Measurements from ENCODE around the gene PNLIPRP2. TPM values are rescaled to one million over a fixed set of nuclear protein-coding genes. Genes with fewer than 3 reads are reported as not detected.

The PNLIPRP2 gene
- total RNA-seq = not detected

- Histone ChIP-seq H3K27me3 (peaks cover 0 to 23% (median 0%) of the 10 kb centered on the region in 4 donors), H3K36me3 (no peaks in the 10 kb centered on the region), H3K4me1 (no peaks in the 10 kb centered on the region), H3K9me3 (no peaks in the 10 kb centered on the region), H3K4me3 (no peak within 1 kb of the TSS), H3K27ac (no peak within 1 kb of the TSS)
- intact Hi-C loops (cut with DNase I) = no loop called here
- DNase-seq = no peak
- WGBS, 2 donors = 75 to 83% methylated on average over 11 to 13 of the region's 20 CpGs
- TF ChIP-seq, protein P1, sequence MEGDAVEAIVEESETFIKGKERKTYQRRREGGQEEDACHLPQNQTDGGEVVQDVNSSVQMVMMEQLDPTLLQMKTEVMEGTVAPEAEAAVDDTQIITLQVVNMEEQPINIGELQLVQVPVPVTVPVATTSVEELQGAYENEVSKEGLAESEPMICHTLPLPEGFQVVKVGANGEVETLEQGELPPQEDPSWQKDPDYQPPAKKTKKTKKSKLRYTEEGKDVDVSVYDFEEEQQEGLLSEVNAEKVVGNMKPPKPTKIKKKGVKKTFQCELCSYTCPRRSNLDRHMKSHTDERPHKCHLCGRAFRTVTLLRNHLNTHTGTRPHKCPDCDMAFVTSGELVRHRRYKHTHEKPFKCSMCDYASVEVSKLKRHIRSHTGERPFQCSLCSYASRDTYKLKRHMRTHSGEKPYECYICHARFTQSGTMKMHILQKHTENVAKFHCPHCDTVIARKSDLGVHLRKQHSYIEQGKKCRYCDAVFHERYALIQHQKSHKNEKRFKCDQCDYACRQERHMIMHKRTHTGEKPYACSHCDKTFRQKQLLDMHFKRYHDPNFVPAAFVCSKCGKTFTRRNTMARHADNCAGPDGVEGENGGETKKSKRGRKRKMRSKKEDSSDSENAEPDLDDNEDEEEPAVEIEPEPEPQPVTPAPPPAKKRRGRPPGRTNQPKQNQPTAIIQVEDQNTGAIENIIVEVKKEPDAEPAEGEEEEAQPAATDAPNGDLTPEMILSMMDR (IDR thresholded peaks at IDR 0.05) = no peak
- no peak for TF ChIP-seq POLR2A (IDR thresholded peaks at IDR 0.05)
Measured at GRCh38 chr10:116620423-116621400, at the start of gene PNLIPRP2. Gene PNLIPRP2 (plus strand): TSS chr10:116620953.

DNA sequence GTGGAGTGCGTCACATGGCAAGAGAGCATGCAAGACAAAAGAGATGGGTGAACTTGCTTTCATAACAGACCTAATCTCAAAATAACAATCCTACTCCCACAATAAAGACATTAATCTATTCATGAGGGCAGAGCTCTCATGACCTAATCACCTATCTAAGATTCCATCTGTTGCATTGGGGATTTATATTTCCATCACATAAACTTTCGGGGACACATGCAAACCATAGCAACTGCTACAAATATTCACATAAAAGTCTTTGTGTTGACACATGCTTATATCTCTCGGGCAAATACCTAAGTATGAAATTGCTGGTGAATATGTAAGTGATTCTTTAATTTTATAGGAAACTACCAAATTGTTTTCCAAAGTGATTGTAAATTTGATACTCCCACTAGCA lies 46.0 kb upstream of the PNLIPRP2 start:
- H3K4me3 ChIP-seq = no peak overlapping the region
- no peak for DNase-seq
- no peaks in the 10 kb centered on the region for H3K36me3 ChIP-seq
- no peak overlapping the region for H3K27ac ChIP-seq
- H3K9me3 ChIP-seq = no peaks in the 10 kb centered on the region
- intact Hi-C loops (cut with DNase I) = no loop called here
- no peaks in the 10 kb centered on the region for H3K4me1 ChIP-seq
- WGBS, 2 donors = 71 to 80% methylated on average over 3 of the region's 3 CpGs
- no peaks in the 10 kb centered on the region for H3K27me3 ChIP-seq
- no peak for TF ChIP-seq POLR2A (IDR thresholded peaks at IDR 0.05)
- TF ChIP-seq, protein P1 (IDR thresholded peaks at IDR 0.05) = no peak

DNA sequence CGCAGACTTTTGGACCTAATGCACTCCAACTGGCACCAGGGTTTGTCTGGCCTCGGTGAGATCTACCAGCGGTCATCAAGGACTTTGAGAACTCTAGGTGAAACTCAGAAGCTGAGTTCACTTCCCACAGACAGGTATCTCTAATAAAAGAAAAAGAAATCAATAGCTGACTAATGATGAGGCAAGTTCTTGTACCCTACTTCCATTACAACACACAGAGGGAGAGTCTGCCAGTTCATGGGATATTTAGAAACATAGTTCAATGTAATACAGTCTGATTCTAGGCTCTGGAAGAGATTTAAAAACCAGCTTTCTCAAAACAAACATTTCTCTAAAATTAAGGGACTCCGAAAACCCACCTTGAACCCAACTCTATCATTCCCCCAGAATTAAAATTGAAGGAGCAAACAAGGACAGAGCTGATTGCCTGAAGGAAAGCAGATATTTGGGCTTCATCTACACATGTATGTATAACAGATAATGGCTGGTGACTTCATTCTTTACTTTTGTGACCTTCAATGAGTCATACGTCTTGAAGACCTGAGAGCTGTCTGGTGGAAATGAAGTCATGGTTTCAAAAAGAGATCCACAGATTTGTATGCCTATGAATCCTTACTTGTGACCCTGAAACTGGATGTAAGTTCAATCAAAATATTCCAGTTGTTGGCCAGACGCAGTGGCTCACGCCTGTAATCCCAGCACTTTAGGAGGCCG lies 32.7 kb upstream of the PNLIPRP2 start:
- intact Hi-C loops (cut with DNase I) = no loop called here
- 79 to 90% methylated on average over 4 to 8 of the region's 8 CpGs for WGBS, 2 donors
- no peaks in the 10 kb centered on the region for H3K9me3 ChIP-seq
- no peaks in the 10 kb centered on the region for H3K4me1 ChIP-seq
- no peaks in the 10 kb centered on the region for H3K36me3 ChIP-seq
- TF ChIP-seq, protein P1 (IDR thresholded peaks at IDR 0.05) = no peak
- TF ChIP-seq POLR2A (IDR thresholded peaks at IDR 0.05) = no peak
- H3K4me3 ChIP-seq = no peak overlapping the region
- no peak overlapping the region for H3K27ac ChIP-seq
- H3K27me3 ChIP-seq = no peaks in the 10 kb centered on the region
- no peak for DNase-seq

- TF ChIP-seq, protein P1 (IDR thresholded peaks at IDR 0.05) = no peak
- no peak for TF ChIP-seq POLR2A (IDR thresholded peaks at IDR 0.05)
- WGBS, 2 donors = 61 to 66% methylated on average over 2 of the region's 2 CpGs
- intact Hi-C loops (cut with DNase I) = no loop called here
- no peak for DNase-seq
- Histone ChIP-seq H3K27ac (no peak overlapping the region), H3K4me3 (no peak overlapping the region), H3K27me3 (no peaks in the 10 kb centered on the region), H3K9me3 (no peaks in the 10 kb centered on the region), H3K4me1 (no peaks in the 10 kb centered on the region), H3K36me3 (no peaks in the 10 kb centered on the region)
Measured at GRCh38 chr10:116588995-116589394, 31.8 kb upstream of the PNLIPRP2 start.

- no peak overlapping the region for H3K4me3 ChIP-seq
- no peaks in the 10 kb centered on the region for H3K36me3 ChIP-seq
- H3K9me3 ChIP-seq = no peaks in the 10 kb centered on the region
- no peaks in the 10 kb centered on the region for H3K27me3 ChIP-seq
- intact Hi-C loops (cut with DNase I) = no loop called here
- no peak for DNase-seq
- H3K27ac ChIP-seq = no peak overlapping the region
- WGBS, 2 donors = 57 to 60% methylated on average over 2 of the region's 2 CpGs
- no peak for TF ChIP-seq POLR2A (IDR thresholded peaks at IDR 0.05)
- TF ChIP-seq, protein P1 (IDR thresholded peaks at IDR 0.05) = no peak
- H3K4me1 ChIP-seq = no peaks in the 10 kb centered on the region
Measured at GRCh38 chr10:116589926-116590325, 30.8 kb upstream of the PNLIPRP2 start.

All from esophagus squamous epithelium (tissue), 5 donors.